Mucosa of descending colon (tissue), 3 donors: ENCODE data around the gene LPCAT2. TPM values are rescaled to one million over a fixed set of nuclear protein-coding genes. Genes with fewer than 3 reads are reported as not detected.

Source experiments
- ATAC-seq: fragments of 200-7000 bp; cut with Tn5 transposase; one replicate; pipeline ENCODE4 v1.9.1; 2020; ENCODE audit warnings: mild to moderate bottlenecking, moderate library complexity
- DNase-seq, 3 donors: peaks; one replicate each; pipeline ENCODE4 v3.0.0-alpha.2; 2020
- H3K36me3 ChIP-seq: fragments of 200-600 bp; one replicate; pipeline ENCODE4 v1.8.0; 2021; ENCODE audit warnings: low read depth, mild to moderate bottlenecking
- H3K4me1 ChIP-seq: fragments of 200-600 bp; one replicate; pipeline ENCODE4 v1.8.0; 2021; ENCODE audit warnings: low read depth, mild to moderate bottlenecking
- H3K4me3 ChIP-seq: fragments of 200-600 bp; one replicate; pipeline ENCODE4 v1.8.0; 2021; ENCODE audit warnings: mild to moderate bottlenecking
- H3K9me3 ChIP-seq: fragments of 200-600 bp; one replicate; pipeline ENCODE4 v1.8.0; 2021; ENCODE audit warnings: mild to moderate bottlenecking
- intact Hi-C, 2 donors: fragments of 100-400 bp; cut with DNase I in 1 of 2; cut with micrococcal nuclease in 1 of 2; formaldehyde crosslinking; loops; one replicate each; pipeline versions ENCODE4 v1.11.0 to v1.11.1; 2022; cut with DNase I, micrococcal nuclease
- long read RNA-seq, 2 donors: library from polyadenylated mRNA; unstranded; transcript quantifications; one replicate each; pipeline ENCODE4 v2.0.0, GENCODE V29; 2019 to 2021
- total RNA-seq, 3 donors: library from RNA; stranded (reverse); fragmentation: NEBNext Ultra II Directional in 2 of 3; extraction: Animal tissue kit (Norgen Biotek cat#: 25700) in 2 of 3; gene quantifications; one replicate each; pipeline versions ENCODE4 v1.2.1 to v1.2.4, GENCODE V29; 2021 to 2023
- TF ChIP-seq, protein P1 (sequence below): fragments of 200-600 bp; IDR thresholded peaks from one replicate; pipeline ENCODE4 v1.8.0; 2022; ENCODE audit warnings: antibody characterized with exemption, mild to moderate bottlenecking
- donor health status: DM: no; HTN: no; CAD: no; lungs with moderate emphysema.
- donor health status: DM: no; HTN: no; CAD: no.
- donor health status: DM: no; HTN: yes; CAD: no.

LPCAT2 gene
- total RNA-seq, result 10 to 100 TPM; 11.3 to 22.1 (median 13.8) TPM
- long read RNA-seq, donor 1, full-length matches to known transcripts, result 6 of 9 reads
- long read RNA-seq, donor 1, partial matches to known transcripts, result 2 of 9 reads
- long read RNA-seq, donor 1, other reads (novel, unspliced or antisense), result 1 of 9 reads
- long read RNA-seq, donor 2, full-length matches to known transcripts, result 1 of 2 reads
- long read RNA-seq, donor 2, partial matches to known transcripts, result 1 of 2 reads
- long read RNA-seq, donor 2, other reads (novel, unspliced or antisense), result 0 of 2 reads

- no peaks in the 10 kb centered on the region for H3K36me3 ChIP-seq
- peaks cover 4% of the 10 kb centered on the region for H3K9me3 ChIP-seq
- TF ChIP-seq, protein P1, sequence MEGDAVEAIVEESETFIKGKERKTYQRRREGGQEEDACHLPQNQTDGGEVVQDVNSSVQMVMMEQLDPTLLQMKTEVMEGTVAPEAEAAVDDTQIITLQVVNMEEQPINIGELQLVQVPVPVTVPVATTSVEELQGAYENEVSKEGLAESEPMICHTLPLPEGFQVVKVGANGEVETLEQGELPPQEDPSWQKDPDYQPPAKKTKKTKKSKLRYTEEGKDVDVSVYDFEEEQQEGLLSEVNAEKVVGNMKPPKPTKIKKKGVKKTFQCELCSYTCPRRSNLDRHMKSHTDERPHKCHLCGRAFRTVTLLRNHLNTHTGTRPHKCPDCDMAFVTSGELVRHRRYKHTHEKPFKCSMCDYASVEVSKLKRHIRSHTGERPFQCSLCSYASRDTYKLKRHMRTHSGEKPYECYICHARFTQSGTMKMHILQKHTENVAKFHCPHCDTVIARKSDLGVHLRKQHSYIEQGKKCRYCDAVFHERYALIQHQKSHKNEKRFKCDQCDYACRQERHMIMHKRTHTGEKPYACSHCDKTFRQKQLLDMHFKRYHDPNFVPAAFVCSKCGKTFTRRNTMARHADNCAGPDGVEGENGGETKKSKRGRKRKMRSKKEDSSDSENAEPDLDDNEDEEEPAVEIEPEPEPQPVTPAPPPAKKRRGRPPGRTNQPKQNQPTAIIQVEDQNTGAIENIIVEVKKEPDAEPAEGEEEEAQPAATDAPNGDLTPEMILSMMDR, result no peak
- DNase-seq (peak; percentile 91 to 93 (median 92)), ATAC-seq (peak; percentile 98)
- peak within 1 kb of the TSS; percentile 44 for H3K4me3 ChIP-seq
- intact Hi-C loops, result no loop called here
- peaks cover 7% of the 10 kb centered on the region for H3K4me1 ChIP-seq
Observed at GRCh38 chr16:55508941-55509931, at the start of gene LPCAT2. TSS of gene LPCAT2 (plus strand) at chr16:55509072. CDS start at chr16:55509182, 110 bp downstream.

DNA sequence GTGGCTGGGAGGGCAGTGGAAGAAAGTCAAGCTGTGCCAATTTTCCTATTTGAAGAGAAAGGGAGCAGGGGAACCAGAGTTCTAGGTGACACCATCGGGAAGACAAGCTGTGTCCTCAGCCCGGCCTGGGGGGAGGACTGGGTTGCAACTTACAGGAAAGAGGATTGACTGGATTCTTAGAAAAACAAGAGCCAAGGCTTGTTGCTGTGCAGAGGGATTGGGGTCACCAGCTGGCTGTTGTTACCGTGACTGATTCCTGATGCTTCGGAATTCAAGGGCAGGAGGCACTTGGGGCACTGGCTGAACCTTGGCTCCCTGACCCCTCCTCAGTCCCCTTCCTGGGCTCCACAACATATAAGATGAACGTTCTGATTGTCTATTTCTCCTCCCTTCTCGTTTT is 46.6 kb upstream of the LPCAT2 start:
- intact Hi-C loops, result loop anchor here (10.0 kb wide), 2 partner anchors 83 to 383 kb away; no protein-coding TSS in a partner anchor

DNA sequence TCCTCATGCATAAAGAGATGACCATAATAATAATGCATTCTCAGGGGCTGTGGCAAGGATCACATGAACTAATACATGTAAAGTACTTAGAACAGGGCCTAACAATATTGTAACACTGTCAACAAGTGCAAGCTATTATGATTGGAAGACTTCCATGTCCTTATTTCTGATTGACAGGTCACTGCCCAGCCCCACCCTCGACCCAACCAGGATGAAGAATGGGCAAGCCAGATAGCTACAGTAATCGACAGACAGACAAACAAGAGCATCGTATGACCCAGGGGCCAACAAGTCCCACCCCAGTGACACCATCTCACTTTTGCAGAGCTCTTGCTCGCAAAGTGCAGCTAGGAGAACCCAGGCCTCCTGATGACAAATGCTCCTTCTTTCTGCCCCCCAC is 44.5 kb upstream of the LPCAT2 start:
- TF ChIP-seq, protein P1, result no peak
- no peak for ATAC-seq
- Histone ChIP-seq H3K4me3 (no peak overlapping the region), H3K4me1 (no peaks in the 10 kb centered on the region), H3K36me3 (no peaks in the 10 kb centered on the region), H3K9me3 (no peaks in the 10 kb centered on the region)
- no peak for DNase-seq
- intact Hi-C loops, result loop anchor here (2.0 to 10.0 kb wide), 3 partner anchors 80 to 380 kb away; no protein-coding TSS in a partner anchor

More for the DNA sequence above, 46.6 kb upstream of the LPCAT2 start:
- no peak for DNase-seq
- no peaks in the 10 kb centered on the region for H3K36me3 ChIP-seq
- TF ChIP-seq, protein P1, result no peak
- no peak overlapping the region for H3K4me3 ChIP-seq
- H3K4me1 ChIP-seq, result no peaks in the 10 kb centered on the region
- H3K9me3 ChIP-seq, result no peaks in the 10 kb centered on the region
- no peak for ATAC-seq

DNA sequence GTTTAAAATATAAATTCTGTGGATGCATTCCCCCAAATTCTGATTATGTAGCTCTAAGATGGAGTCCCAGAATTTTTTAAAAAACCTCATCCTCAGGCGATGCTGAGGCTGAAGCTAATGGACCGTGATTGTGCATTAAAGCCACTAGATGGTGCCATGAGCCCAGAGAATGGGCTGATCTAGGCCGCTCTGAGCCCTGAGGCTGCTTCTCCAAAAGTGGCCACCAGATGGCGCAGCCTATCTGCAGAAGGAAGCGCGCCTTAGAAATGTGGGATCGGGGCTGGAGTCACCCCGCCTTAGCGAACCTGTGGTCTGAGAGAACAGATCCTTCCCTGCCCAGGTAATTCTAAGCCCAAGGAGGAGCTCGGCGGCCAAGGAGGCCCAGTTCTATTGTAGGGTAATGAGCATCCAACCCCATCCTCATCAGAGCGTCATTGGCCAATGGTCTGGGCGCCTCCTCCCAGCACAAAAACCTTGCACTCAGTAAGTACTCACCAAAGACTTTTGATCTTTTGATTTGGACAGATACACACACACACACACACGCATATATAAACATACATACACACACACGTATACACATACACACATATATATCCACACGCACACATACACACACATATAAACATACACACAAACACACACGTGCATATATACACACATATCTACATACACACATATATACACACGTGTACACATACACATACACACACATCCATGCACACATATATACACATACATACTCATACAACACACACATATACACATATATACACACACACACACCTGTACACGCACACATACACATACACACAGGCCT is 43.6 kb upstream of the LPCAT2 start:
- ATAC-seq (peak; percentile 97), DNase-seq (peak; percentile 84 to 96 (median 90))
- H3K4me1 ChIP-seq, result no peaks in the 10 kb centered on the region
- no peaks in the 10 kb centered on the region for H3K9me3 ChIP-seq
- intact Hi-C loops, result loop anchor here (2.0 to 10.0 kb wide), 5 partner anchors 80 to 380 kb away; no protein-coding TSS in a partner anchor
- no peaks in the 10 kb centered on the region for H3K36me3 ChIP-seq
- H3K4me3 ChIP-seq, result no peak overlapping the region
- TF ChIP-seq, protein P1, result peak; percentile 95

DNA sequence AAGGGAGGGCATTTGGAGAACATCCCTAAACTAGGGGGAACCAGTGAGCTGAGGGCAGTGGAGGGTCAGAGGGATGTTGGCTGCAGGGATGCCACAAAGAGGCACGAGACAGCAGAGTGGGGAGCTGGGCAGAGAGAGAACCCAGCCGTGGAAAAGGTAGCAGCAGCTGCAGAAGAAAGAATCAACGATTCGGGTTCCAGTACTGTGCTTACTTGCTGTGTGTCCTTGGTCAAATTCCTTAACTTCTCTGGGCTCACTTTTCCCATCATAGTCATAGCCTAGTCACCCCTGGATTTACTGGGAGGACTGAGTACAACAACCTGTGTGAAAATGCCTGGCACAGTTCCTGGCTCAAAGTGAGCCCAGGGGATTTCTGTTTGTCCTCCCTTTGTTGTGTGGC is 42.7 kb upstream of the LPCAT2 start:
- intact Hi-C loops, result loop anchor here (5.0 to 10.0 kb wide), 4 partner anchors 79 to 379 kb away; no protein-coding TSS in a partner anchor
- TF ChIP-seq, protein P1, result no peak
- Histone ChIP-seq H3K4me1 (no peaks in the 10 kb centered on the region), H3K4me3 (no peak overlapping the region), H3K36me3 (no peaks in the 10 kb centered on the region), H3K9me3 (no peaks in the 10 kb centered on the region)
- ATAC-seq, result no peak
- no peak for DNase-seq
